HG02571 (cell line): Measurements from ENCODE around the gene AMOT.
"Not testable (repeated sequence)": the region's sequence is repeated elsewhere in the genome, so short reads cannot be mapped to it uniquely, and the experiment has no call there.

Experiments
- ATAC-seq: cut with Tn5 transposase; IDR thresholded peaks from one replicate; pipeline ENCODE4 v1.9.1; 2021; ENCODE audit warnings: mild to moderate bottlenecking, moderate library complexity; ENCODE audit not compliant: unreplicated experiment

Gene AMOT, protein sequence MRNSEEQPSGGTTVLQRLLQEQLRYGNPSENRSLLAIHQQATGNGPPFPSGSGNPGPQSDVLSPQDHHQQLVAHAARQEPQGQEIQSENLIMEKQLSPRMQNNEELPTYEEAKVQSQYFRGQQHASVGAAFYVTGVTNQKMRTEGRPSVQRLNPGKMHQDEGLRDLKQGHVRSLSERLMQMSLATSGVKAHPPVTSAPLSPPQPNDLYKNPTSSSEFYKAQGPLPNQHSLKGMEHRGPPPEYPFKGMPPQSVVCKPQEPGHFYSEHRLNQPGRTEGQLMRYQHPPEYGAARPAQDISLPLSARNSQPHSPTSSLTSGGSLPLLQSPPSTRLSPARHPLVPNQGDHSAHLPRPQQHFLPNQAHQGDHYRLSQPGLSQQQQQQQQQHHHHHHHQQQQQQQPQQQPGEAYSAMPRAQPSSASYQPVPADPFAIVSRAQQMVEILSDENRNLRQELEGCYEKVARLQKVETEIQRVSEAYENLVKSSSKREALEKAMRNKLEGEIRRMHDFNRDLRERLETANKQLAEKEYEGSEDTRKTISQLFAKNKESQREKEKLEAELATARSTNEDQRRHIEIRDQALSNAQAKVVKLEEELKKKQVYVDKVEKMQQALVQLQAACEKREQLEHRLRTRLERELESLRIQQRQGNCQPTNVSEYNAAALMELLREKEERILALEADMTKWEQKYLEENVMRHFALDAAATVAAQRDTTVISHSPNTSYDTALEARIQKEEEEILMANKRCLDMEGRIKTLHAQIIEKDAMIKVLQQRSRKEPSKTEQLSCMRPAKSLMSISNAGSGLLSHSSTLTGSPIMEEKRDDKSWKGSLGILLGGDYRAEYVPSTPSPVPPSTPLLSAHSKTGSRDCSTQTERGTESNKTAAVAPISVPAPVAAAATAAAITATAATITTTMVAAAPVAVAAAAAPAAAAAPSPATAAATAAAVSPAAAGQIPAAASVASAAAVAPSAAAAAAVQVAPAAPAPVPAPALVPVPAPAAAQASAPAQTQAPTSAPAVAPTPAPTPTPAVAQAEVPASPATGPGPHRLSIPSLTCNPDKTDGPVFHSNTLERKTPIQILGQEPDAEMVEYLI

DNA sequence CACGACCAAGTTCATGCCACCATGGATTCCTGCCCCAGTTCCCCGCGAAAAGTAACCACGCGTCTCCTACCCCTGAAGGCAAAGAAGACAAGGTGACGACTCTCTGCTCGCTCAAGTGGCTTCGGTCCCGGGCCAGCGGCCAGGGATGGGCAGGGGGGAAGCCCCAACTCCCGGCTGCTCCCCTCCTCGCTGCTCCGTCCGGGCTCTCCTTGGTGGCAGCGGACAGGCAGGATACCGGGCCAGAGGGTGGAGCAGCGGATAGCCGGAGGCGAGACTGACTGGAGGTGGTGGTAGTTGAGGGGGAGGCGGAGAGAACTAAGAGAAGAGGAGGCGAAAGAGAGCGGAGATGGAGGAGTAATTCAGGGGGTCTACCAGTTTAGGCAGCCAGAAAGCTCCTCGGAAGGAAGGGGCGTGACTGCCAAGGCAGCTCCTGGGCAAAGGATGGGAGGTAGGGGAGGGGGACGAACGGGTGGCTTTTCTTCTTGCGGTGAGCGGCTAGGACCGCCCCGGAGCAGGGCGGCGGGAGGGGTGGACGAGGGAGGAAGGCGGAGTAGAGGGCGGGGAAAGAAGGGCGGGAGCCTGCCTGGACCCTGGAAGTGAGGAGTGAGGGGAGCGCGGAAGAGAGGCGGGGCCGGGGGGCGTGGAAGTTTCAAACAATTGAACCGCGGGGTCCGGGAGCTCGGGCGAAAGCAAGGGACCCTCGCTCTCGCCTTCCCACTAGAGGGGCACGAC lies at the start of gene AMOT:
Gene AMOT (minus strand): TSS at position 450 of the 732 bp plus-strand sequence. CDS start 17,705 bp downstream, outside the sequence.
- peak; percentile 65 for ATAC-seq

DNA sequence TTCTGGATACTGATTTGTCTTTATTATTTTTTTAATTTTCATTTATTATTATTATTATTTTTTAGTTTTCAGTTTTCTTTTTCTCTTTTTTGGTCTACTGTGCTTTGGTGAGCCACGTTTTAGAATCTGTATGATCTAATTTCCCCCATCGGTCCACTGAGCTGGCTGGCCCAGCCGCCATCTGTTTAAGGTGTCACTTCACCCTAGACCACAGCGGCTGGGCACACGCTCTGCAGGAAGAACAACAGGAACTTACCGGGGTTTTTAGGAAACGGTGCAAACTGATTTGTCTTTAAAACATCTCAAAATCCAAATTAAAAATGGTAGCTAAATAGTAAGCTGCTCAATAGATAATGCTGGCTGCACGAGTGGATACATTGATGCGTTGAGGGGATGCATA lies 48.8 kb upstream of the AMOT start:
- no peak for ATAC-seq

DNA sequence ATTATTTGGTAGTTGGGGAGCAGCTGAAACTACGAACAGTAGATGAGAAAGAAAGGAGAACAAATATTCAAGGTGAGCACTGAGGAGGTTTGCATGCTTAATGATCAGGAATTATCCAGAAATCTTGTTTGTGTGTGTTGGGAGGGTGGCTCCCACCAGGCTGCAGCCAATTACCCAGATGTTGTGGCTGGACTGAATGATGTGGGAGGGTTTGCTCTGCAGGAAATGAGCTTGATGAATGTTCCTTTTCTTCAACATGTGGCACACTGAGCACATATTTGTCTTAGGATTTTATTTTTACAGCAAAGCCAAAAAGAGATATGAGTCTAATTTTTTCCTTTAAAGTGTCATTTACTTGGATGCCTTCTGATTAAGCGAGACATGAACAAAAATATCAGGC lies 48.3 kb upstream of the AMOT start:
- no peak for ATAC-seq

DNA sequence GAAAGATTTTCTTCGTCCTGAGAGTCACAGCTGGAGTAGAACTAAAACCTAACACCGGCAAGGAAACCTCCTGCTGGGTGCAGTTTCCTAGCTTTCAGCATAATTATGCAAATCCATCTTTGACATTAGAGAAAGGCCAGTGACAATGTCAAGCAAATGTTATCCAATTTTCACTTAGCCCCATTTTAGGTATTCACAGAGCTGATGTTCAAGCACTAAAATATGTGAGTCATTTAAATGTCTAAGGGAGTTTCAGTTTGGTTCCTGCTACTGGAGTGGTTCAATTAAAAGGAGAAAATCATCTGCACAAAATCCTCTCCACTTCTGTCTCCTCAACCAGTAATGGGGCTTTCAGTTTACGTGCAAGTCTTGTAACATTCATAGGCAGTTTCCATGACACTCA lies 37.1 kb upstream of the AMOT start:
- no peak for ATAC-seq

DNA sequence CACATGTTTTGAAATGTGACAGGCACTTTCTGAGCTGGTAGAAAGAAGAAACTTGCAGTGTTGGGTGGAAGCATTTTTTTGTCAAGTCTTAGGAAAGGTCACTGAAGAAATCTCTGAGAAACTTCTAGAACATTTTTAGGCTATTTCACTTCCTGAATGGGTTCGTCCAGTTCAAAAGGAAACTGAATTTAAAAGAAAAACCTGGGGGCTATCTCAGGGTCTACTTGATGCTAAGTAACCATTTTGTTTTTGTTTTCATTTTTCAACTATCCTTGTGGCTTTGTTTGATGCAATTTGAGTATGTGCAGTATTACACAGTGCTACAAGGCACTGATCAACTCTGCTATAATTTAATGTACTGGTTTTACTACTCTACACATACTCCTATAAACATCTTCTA lies 34.0 kb upstream of the AMOT start:
- ATAC-seq: no peak

DNA sequence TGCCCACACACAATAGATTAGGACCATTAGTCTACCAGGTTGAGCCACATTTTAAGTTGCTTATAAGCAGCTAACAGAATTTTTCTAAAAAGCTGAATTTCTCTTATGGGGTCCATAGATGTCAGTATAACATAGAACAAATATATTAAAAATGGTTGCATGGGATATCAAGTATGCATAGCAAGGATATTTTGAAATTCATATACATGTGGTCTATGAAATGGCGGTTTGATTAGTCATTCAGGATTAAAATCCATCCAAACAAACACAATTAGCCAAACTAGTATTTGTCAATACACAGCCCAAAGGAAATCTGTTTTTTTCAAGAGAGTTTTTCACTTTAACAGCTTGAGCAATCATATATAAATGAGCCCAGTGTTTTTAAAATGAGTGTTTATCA lies 33.5 kb upstream of the AMOT start:
- no peak for ATAC-seq

DNA sequence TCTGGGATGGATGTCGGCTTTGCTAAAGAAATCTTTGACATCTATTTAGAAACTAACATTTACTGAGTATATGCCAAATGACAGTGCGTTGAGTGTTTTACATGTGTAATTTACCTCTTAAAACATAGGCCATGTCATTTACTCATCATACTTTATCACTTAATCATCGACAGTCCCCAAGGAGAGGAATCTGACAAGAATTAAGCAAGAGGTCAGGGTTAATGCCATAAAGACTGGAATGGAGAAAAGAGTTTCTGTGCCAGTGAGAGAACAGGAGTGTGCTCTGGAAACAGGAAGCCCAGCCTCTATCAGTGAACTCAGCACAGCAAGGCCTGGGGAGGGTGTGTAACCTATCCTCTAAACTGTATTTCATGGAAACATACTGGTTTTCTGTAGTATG lies 28.0 kb upstream of the AMOT start:
- ATAC-seq: no peak

DNA sequence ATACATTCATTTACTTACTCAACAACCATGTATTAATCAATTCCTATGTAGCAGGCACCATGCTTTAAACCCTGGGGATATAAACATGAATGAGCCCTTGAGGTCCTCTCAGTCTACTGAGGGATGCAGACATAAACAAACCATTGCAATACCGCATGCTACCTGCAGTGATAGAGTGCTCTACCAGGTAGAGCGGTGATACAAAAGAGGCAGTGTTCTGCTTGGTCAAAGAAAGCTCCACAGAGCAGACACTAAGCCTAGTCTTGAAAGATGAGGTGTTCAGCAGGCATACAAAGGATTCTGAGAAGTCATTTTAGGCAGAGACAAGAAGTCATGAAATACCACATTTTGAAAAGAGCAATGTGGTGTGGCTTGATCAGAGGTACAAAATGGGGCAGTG lies 26.9 kb upstream of the AMOT start:
- no peak for ATAC-seq

DNA sequence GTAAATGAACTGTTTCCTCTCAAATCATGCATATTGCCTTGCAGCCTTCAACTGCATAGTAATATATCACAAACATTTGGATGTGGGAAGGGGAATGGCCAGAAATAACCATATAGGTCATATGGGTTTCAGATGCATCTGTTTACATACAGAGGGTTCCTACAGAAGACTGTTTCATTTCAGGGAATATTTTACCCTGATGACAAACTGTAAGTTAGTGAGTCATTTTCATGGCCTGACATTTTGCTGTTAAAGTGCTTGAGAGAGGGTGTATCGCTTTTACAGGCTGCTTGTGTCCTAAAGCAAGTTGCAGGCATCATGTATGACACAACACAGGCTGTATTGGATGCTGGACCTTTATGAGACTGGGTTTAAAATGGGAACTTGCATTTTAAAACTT lies 25.5 kb upstream of the AMOT start:
- no peak for ATAC-seq

DNA sequence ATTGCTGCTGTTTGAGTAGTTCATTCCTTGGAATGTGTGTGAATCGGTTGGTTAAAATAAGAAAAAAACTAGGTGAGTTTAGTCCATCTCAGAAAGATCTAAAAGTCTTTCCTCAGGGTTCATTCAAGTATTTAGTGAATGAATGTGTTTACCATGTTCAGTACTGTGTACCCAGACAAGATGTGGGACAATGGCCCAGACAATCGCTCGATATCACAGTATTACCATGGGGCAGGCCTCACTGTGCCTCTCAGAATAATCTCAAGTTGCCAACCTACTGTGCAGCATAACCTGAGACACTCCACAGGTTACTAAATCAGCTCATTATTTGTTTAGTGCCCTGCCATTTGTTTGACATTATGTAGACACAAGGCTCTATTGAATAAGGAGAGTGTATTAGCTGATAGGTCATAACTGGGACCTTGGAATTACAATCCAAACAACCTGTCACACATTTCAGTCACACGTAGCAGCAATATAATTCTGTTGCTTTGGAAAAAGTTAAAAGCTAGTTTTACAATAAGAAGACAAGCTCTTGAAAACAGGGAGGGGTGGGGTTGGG lies 24.9 kb upstream of the AMOT start:
- no peak for ATAC-seq

DNA sequence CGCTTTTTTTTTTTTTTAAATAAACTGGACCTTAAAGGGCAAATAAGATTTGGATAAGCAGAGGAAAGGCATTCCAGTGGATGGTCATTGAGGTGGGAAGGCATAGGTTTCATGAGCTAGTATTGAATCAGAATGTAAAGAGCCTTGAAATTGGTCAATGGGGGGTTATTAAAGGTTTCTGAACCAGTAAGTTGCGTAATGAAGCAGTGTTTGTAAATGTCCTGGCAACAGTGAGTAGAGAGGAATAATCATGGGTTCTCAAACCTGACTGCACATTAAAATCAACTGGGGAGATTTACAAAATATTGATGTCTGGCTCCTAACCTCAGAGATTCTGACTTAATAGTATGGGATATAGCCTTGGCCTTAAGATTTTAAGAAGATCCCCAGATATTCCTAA lies 23.2 kb upstream of the AMOT start:
- no peak for ATAC-seq

DNA sequence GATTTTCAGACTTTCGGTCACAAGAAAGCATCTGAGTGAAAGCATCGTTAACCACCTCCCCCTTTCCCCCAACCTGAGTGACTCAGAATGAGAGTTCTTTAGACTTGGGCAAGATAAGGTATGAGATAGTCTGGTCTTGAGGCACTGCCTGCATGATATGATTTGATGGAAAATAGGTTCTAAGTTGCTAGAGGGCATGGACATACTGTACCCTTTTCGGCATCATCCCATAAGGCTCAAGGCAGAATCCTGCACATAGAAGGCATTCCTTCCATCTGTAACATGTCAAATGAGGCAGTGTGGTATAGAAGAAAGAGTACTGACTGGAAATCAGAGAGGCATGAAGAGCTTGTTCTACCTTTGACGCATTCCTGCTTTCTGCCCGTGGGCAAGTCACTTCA lies 16.8 kb upstream of the AMOT start:
- peak; percentile 95 for ATAC-seq

DNA sequence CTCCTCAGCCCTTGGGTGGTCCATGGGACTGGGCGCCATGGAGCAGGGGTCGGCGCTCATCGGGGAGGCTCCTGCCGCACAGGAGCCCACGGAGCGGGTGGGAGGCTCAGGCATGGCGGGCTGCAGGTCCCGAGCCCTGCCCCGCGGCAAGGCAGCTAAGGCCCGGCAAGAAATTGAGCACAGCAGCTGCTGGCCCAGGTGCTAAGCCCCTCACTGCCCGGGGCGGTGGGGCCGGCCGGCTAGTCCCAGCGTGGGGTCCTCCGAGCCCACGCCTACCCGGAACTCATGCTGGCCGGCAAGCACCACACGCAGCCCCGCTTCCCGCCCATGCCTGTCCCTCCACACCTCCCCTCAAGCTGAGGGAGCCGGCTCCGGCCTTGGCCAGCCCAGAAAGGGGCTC lies 14.3 kb upstream of the AMOT start:
- not testable (repeated sequence) for ATAC-seq

DNA sequence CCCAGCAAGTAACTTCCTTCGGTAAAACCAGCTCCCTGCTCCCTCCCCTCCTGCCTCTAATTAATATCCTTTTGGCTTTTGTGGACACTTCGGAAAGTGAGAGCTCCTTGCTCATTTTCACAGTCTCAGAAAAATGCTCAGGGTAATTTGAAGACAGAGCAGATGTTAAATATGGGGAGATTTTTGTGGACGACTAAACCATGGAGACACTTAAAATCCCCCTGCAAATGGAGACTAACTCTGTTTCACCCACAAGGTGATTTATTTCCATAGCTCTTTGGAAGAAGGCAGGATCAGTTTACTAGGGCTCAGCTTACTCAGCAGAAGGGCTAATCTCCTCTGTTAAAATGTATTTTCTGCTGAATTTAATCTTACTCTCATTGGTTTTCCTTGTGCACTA lies 12.2 kb upstream of the AMOT start:
- ATAC-seq: no peak

DNA sequence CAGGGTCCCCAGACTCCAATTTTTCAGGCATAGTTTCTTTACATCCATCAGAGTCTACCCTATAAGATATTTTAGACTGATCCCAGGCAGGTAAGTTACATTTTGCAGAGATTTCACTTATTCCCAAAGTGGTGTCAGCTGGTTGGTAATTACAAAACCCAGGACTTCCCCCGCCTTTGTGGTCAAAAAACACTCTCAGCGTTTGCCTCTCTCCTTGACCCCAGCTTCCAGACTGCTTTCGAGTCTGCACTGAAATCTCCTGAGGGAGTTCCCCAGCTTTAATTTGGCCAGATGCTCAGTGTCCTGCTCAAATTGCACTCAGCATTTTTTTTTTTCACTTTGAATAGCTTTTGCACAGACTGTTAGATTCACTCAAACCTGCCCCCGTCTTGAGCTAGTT lies 11.2 kb upstream of the AMOT start:
- ATAC-seq: peak; percentile 71

DNA sequence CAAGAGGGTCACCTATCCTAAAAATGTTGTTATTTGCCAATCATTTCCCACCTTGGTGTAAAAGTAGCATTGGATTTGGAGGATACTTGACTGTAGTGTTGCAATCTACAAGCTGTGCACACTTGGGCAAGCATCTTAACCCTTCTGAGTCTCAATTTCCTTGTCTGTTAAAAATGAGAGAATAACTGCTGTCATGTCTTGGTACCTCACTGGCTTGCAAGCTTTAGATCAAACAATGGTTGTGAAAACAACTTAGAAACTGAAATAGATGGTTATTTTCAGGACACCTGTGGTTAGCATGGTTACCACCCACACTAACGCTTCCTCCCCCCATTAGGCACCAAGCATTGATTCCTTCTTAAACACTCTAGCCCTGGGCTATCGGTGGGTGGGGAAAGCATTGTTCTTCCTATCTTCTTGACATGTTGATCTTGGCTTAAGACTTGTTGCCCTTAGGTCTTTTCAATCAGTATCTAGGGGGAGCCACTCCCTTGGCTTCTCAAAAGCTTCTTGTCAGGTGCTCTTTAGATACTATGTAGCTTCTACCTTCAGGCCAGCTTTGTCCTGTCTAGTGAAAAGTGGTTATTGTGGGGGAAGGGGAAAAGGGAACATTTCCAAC lies 10.6 kb upstream of the AMOT start:
- peak; percentile 85 for ATAC-seq

DNA sequence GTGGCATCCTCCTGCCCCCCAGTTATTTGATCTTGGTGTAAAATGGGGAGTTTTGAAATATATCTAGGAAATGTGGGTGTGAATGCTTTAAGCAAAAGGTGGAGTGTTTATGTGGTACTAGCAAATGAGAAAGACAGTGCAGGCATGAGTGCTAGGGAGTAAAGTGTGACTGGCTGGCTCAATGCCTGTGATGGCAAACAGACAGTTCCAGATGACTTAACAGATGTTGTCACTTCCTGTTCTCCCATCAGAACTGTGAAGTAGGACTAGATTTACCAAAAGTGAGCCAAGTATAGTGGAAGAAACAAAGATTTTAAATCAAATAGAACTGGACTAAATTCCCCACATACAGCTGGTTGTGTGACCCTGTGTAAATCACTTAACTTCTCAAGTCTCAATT lies 8.4 kb upstream of the AMOT start:
- no peak for ATAC-seq

DNA sequence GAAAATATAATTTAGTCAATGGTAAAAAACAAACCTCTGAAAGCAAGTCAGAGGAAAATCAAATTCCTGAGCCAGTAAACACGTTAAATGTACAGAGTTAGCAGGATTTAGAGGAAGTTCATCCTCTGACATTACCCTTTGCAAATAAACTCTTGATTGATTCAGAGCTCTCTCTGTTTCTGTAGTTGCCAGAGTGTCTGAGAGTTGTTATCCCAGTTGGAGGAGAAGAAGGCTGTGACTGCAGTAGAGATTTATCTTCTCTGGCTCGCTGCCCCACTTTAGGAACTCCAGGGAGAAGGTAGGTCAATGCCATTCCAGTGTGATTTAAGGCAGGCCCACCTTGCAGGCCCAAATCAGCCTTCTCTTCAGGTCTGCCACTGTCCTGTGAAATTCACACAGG lies 6.2 kb upstream of the AMOT start:
- ATAC-seq: no peak

DNA sequence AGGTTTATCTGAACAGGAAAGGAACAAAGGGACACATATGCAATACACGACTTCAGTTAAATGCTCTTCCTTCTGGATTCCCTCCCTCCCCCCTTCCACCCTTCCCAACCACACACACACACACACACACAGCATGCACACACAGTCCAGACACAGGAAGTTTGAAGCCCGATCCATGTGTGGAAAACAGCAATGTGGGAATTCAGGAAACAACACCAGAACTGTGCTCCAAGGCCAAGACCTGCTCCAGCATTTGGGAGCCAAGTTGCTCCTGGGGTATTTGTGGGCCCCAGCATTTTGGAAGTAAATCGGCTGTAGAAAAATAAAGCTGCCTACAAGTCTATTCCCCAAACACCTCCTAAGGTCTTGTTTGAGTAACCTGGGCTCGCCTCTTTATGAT lies 5.6 kb upstream of the AMOT start:
- no peak for ATAC-seq

DNA sequence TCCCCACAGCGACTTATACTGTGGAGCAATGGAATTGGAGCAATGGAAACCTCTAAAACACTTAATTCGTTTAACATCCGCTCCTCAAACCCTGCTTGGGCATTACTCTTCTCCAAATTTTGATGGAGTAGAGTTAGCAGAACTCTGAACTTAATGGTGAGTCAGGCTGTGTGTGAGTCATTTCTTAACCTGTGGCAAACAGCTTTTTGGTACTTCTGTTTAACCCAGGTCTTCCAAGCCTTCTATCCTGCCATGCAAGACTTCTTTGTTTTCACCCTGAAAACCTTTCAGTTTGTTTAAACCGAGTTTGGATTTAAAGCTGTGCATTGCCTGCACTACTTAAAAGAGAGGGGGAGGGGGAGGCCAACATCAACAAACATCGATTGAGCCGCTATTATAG lies 3.6 kb upstream of the AMOT start:
- no peak for ATAC-seq
